ENCODE measurements around the gene CIZ1.

The CIZ1 gene

DNA sequence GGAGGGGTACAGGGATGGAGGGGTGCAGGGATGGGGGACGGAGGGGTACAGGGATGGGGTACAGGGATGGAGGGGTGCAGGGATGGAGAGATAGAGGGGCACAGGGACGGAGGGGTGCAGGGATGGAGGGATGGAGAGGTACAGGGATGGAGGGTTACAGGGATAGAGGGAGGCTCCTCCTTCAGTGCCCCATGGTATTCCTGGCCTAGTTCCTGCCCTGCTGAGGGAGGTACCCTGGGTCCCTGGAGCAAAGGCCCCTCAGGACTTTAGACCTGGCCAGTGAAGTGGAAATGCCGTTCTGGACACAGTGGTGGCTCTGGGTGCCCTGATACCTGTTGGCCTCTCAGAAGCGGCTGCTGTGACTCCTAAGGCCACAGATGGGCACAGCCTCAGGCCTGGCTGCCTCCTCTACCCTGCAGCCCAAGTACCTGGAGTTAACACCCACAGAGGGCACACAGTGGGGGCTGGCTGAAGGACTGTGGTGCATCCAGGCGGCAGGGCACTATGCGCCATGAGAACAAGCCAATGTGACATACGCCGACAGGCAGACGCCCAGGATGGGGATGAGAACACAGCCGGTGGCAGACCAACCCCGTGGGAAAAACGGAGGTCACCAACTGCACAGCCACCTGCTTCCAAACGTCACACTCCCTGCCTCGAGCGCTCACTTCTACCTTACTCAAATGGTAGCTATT lies 72.3 kb downstream of the CIZ1 start:
- no peak for DNase-seq (ENCODE audit: low read depth)
- TF ChIP-seq, protein P1, sequence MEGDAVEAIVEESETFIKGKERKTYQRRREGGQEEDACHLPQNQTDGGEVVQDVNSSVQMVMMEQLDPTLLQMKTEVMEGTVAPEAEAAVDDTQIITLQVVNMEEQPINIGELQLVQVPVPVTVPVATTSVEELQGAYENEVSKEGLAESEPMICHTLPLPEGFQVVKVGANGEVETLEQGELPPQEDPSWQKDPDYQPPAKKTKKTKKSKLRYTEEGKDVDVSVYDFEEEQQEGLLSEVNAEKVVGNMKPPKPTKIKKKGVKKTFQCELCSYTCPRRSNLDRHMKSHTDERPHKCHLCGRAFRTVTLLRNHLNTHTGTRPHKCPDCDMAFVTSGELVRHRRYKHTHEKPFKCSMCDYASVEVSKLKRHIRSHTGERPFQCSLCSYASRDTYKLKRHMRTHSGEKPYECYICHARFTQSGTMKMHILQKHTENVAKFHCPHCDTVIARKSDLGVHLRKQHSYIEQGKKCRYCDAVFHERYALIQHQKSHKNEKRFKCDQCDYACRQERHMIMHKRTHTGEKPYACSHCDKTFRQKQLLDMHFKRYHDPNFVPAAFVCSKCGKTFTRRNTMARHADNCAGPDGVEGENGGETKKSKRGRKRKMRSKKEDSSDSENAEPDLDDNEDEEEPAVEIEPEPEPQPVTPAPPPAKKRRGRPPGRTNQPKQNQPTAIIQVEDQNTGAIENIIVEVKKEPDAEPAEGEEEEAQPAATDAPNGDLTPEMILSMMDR (IDR thresholded peaks at IDR 0.05; ENCODE audit: insufficient read depth, low read depth, low read length, missing control alignments): no peak
- no peak overlapping the region for H3K4me3 ChIP-seq (ENCODE audit: low read depth, low read length)

DNA sequence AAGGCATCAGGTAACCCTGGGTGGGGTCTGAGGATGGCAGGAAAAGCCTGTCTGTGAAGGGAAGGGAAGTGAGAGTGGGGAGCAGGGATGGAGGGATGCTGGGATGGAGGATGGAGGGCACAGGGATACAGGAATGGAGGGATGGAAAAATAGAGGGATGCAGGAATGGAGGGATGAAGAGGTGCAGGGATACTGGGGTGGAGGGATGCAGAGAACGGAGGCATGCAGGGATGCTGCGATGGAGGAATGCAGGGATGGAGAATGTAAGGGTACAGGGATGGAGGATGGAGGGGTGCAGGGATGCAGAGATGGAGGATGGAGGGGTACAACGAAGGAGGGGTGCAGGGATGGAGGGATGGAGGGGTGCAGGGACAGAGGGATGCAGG lies 72.9 kb downstream of the CIZ1 start:
- TF ChIP-seq, protein P1 (IDR thresholded peaks at IDR 0.05; ENCODE audit: insufficient read depth, low read depth, low read length, missing control alignments): no peak
- no peak overlapping the region for H3K4me3 ChIP-seq (ENCODE audit: low read depth, low read length)
- no peak for DNase-seq (ENCODE audit: low read depth)

DNA sequence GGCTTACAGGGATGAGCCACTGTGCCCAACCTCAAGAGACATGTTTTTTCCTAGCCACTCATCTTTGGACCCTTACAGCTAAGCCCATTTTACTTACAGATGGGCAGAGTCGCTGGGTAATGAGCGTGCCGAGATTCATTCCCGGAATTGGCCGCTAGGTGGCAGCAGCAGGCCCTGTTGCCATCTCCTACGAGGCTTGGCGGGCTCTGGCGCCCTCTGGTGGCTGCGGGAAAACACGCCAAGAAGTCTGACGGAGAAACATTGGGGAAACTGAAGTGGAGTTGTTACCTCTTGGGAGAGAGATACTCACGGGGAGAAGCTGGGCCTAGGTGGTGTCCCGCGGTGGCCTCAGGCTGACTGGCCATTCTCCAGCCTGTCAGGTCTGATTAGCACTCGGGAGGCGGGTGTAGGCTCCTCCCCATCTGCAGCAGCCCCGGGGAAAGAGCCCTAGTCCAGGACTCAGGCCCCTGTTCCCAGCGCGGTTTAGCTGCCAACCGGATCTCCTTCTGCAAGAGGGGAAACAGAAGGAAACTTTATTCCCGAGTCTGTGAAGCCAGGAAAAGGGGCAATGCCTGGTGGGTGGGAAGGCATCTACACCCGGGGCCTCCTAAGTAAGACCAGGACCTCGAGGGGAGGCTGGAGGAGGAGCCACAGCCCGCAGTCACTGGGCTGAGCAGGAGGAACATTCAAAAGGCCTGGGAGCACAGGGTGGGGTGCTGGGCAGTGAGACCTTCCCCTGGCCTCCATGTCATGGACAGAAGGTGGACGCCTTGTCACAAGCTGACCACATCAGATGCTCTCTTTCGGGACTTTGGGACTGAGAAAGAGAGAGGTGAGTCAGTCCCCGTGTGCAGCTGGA lies 73.5 kb downstream of the CIZ1 start:
- H3K4me3 ChIP-seq (ENCODE audit: low read depth, low read length): no peak overlapping the region
- peak; percentile 95 for DNase-seq (ENCODE audit: low read depth)
- TF ChIP-seq, protein P1 (IDR thresholded peaks at IDR 0.05; ENCODE audit: insufficient read depth, low read depth, low read length, missing control alignments): peak; percentile 100

DNA sequence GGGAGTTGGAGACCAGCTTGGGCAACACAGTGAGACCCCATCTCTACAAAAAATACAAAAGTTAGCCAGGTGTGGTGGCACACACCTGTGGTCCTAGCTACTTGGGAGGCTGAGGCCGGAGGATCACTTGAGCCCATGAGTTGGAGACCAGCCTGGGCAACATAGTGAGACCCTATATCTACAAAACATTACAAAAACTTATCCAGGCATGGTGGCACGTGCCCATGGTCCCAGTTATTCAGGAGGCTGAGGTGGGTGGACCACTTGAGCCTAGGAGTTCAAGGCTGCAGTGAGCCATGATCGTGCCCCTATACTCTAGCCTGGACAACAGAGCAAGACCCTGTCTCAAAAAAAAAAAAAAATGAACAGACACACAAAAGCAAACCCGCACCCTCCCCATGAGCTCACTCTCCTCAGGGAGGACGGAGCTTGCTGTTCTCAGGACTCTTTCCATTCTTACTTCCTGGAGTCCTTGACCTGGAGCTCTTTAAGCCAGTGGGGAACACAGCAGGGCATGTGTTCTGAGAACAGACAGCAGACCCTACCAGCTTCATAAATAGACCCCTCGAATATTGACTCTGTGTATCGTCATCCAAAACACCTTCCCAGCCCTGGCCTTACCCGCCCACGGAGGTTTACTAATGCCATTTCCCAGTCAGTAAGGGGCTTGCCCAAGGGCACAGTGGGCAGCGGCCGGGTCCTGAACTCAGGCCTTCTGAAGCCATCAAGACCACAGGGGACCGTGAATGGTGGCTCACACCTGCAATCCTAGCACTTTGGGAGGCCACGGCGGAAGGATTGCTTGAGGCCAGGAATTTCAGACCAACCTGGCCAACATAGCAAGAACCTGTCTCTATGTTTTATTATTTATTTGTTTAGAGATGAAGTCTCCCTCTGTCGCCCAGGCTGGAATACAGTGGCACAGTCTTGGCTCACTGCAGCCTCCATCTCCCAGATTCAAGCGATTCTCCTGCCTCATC lies 75.0 kb downstream of the CIZ1 start:
- H3K4me3 ChIP-seq (ENCODE audit: low read depth, low read length): no peak overlapping the region
- TF ChIP-seq, protein P1 (IDR thresholded peaks at IDR 0.05; ENCODE audit: insufficient read depth, low read depth, low read length, missing control alignments): no peak
- DNase-seq (ENCODE audit: low read depth): no peak
